SK-N-SH treated with all-trans-retinoic acid at 6 μM for 48 hours (cell line): ENCODE measurements around the gene ASIC1.

Experiments
- OSR1 ChIP-seq: fragments of 250-450 bp; sonication (Bioruptor Pico); IDR thresholded peaks from 2 replicates; pipeline ENCODE4 v1.8.0; 2022; ENCODE audit warnings: moderate library complexity, mild to moderate bottlenecking, inconsistent platforms
- PPARA ChIP-seq: fragments of 250-450 bp; sonication (Bioruptor Pico); IDR thresholded peaks from 2 replicates; pipeline ENCODE4 v1.5.0; 2020; ENCODE audit warnings: mild to moderate bottlenecking, borderline replicate concordance
- ZFP3 ChIP-seq: fragments of 250-450 bp; sonication (Bioruptor Pico); IDR thresholded peaks from 2 replicates; pipeline ENCODE4 v1.5.0; 2020; ENCODE audit warnings: mild to moderate bottlenecking, moderate library complexity

- TF ChIP-seq ZFP3 (no peak), PPARA (CRISPR knock-in tag) (no peak), OSR1 (no peak)
Measured at GRCh38 chr12:50117057-50117622, 59.7 kb downstream of the ASIC1 start.
